Mammary epithelial cell (primary cell): ENCODE measurements around the gene GNAS-AS1.

Experiments used
- EZH2 ChIP-seq: IDR thresholded peaks from 2 replicates; pipeline ENCODE4 v1.6.1; 2012; ENCODE audit warnings: low read length, inconsistent platforms, borderline replicate concordance
- TF ChIP-seq, protein P1 (sequence below), 2 donors: IDR thresholded peaks in 1 of 2; conservative IDR thresholded peaks in 1 of 2; 2 replicates each; pipeline ENCODE4 v1.5.1; 2011 to 2012; ENCODE audit warnings: inconsistent platforms in 2 of 2, low read length in 2 of 2, mild to moderate bottlenecking in 2 of 2, control low read depth in 1 of 2, low read depth in 1 of 2; ENCODE audit not compliant: insufficient read depth in 1 of 2; ENCODE audit errors: extremely low read depth in 1 of 2

DNA sequence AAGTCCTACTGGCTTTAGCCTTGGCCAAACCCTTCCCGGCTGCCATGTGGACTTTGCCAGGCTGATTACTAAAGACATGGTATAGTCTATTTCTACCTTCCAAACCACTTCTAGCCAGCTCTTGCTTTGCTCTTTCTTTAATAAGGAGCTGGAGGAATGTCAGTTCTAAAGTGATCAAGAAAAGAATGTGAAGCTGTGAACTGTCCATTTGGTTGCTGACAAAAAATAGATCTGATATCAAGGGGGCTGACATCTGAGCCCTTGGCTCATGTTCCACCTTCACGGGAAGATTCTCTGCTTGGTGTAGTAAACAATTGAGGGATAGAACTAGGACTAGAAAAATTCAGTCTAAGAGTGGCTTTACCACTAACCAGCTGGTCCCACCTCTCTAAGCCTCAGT lies 22.6 kb downstream of the GNAS-AS1 start:
- TF ChIP-seq, protein P1, sequence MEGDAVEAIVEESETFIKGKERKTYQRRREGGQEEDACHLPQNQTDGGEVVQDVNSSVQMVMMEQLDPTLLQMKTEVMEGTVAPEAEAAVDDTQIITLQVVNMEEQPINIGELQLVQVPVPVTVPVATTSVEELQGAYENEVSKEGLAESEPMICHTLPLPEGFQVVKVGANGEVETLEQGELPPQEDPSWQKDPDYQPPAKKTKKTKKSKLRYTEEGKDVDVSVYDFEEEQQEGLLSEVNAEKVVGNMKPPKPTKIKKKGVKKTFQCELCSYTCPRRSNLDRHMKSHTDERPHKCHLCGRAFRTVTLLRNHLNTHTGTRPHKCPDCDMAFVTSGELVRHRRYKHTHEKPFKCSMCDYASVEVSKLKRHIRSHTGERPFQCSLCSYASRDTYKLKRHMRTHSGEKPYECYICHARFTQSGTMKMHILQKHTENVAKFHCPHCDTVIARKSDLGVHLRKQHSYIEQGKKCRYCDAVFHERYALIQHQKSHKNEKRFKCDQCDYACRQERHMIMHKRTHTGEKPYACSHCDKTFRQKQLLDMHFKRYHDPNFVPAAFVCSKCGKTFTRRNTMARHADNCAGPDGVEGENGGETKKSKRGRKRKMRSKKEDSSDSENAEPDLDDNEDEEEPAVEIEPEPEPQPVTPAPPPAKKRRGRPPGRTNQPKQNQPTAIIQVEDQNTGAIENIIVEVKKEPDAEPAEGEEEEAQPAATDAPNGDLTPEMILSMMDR (conservative IDR thresholded peaks at IDR 0.05 in 1 of 2, IDR thresholded peaks at IDR 0.05 in 1 of 2; ENCODE audit: extremely low read depth in 1 of 2, insufficient read depth in 1 of 2, low read depth in 1 of 2, low read length in 2 of 2): no peak
- no peak for TF ChIP-seq EZH2
